Hepatocyte (in vitro differentiated cells): ENCODE measurements around the gene SNPH.

Experiments used
- EZH2 ChIP-seq: fragments of 200-600 bp; sonication (generic); IDR thresholded peaks from 2 replicates; pipeline ENCODE4 v1.6.1; 2016; ENCODE audit warnings: antibody characterized with exemption, mild to moderate bottlenecking, borderline replicate concordance
- TF ChIP-seq, protein P1 (sequence below): fragments of 200-600 bp; sonication (generic); IDR thresholded peaks from 2 replicates; pipeline ENCODE4 v1.5.1; 2016; ENCODE audit warnings: antibody characterized with exemption, mild to moderate bottlenecking; ENCODE audit not compliant: poor library complexity

DNA sequence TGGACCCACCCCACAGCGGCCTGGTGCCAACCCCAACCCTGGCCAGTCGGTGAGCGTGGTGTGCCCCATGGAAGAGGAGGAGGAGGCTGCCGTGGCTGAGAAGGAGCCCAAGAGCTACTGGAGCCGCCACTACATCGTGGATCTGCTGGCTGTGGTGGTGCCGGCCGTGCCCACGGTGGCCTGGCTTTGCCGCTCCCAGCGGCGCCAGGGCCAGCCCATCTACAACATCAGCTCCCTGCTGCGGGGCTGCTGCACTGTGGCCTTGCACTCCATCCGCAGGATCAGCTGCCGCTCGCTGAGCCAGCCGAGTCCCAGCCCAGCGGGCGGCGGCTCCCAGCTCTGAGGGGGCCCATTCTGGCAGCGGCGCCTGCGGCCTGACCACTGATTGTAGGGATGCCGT lies 39.6 kb downstream of the SNPH start:
- TF ChIP-seq, protein P1, sequence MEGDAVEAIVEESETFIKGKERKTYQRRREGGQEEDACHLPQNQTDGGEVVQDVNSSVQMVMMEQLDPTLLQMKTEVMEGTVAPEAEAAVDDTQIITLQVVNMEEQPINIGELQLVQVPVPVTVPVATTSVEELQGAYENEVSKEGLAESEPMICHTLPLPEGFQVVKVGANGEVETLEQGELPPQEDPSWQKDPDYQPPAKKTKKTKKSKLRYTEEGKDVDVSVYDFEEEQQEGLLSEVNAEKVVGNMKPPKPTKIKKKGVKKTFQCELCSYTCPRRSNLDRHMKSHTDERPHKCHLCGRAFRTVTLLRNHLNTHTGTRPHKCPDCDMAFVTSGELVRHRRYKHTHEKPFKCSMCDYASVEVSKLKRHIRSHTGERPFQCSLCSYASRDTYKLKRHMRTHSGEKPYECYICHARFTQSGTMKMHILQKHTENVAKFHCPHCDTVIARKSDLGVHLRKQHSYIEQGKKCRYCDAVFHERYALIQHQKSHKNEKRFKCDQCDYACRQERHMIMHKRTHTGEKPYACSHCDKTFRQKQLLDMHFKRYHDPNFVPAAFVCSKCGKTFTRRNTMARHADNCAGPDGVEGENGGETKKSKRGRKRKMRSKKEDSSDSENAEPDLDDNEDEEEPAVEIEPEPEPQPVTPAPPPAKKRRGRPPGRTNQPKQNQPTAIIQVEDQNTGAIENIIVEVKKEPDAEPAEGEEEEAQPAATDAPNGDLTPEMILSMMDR = no peak
- no peak for TF ChIP-seq EZH2
